Measurements from ENCODE around the gene WNK1. TPM values are rescaled to one million over a fixed set of nuclear protein-coding genes. Genes with fewer than 3 reads are reported as not detected.

The WNK1 gene
- total RNA-seq, 4 donors from 2014 or later: 153 to 220 (median 178) TPM

DNA sequence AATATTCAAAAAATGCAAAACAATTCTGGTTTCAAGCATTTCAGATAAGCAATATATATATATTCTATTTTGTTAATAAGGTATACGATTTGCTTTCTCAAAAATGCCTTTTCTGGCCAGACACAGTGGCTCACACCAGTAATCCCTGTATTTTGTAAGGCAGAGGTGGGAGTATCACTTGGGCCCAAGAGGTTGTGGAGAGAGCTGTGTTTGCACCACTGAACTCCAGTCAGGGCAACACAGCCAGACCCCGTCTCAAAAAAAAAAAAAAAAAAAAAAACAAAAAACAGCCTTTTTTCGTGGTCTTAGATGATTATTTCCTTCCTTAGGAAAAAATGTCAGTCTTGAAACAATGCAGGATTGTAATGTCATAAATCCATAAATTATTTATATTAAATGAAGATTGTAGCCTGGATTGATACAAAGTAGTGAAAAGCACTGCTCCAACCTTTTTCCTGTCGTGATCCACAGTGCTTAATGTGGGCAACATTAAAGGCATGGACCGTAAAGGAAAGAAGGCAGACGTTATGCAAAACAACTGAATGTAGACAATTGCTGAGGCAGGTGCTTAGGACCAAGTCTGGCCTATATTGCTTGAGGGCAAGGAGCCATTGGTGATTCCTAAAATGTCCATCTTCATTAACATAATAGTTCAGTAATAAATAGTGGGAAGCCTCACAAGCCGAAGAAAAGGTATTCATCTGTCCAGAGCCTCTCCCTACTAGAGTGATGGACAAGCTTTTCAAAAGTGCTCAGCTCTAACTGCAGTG, 160.3 kb downstream of the WNK1 start:
- H3K36me3 ChIP-seq: peaks cover 0 to 95% (median 17%) of the 10 kb centered on the region in 3 donors
- H3K27ac ChIP-seq: no peak overlapping the region
- no peaks in the 10 kb centered on the region for H3K9me3 ChIP-seq
- TF ChIP-seq EP300 (IDR thresholded peaks at IDR 0.05) (no peak), POLR2A (IDR thresholded peaks at IDR 0.05) (no peak)
- TF ChIP-seq, protein P1, sequence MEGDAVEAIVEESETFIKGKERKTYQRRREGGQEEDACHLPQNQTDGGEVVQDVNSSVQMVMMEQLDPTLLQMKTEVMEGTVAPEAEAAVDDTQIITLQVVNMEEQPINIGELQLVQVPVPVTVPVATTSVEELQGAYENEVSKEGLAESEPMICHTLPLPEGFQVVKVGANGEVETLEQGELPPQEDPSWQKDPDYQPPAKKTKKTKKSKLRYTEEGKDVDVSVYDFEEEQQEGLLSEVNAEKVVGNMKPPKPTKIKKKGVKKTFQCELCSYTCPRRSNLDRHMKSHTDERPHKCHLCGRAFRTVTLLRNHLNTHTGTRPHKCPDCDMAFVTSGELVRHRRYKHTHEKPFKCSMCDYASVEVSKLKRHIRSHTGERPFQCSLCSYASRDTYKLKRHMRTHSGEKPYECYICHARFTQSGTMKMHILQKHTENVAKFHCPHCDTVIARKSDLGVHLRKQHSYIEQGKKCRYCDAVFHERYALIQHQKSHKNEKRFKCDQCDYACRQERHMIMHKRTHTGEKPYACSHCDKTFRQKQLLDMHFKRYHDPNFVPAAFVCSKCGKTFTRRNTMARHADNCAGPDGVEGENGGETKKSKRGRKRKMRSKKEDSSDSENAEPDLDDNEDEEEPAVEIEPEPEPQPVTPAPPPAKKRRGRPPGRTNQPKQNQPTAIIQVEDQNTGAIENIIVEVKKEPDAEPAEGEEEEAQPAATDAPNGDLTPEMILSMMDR (IDR thresholded peaks at IDR 0.05): no peak
- 67 to 70% methylated on average over 7 of the region's 7 CpGs for WGBS, 2 donors
- no peaks in the 10 kb centered on the region for H3K4me1 ChIP-seq
- DNase-seq (ENCODE audit: low spot score in 2 of 2): no peak
- no peak overlapping the region for H3K4me3 ChIP-seq
- H3K27me3 ChIP-seq: no peaks in the 10 kb centered on the region

- H3K4me3 ChIP-seq: no peak overlapping the region
- TF ChIP-seq, protein P1 (IDR thresholded peaks at IDR 0.05): no peak
- TF ChIP-seq EP300 (IDR thresholded peaks at IDR 0.05): no peak
- no peak for TF ChIP-seq POLR2A (IDR thresholded peaks at IDR 0.05)
- no peaks in the 10 kb centered on the region for H3K9me3 ChIP-seq
- H3K4me1 ChIP-seq: no peaks in the 10 kb centered on the region
- WGBS, 2 donors: 74 to 76% methylated on average over 15 of the region's 15 CpGs
- DNase-seq (ENCODE audit: low spot score in 2 of 2): no peak
- H3K27me3 ChIP-seq: no peaks in the 10 kb centered on the region
- H3K36me3 ChIP-seq: peaks cover 0 to 95% (median 8%) of the 10 kb centered on the region in 3 donors
- no peak overlapping the region for H3K27ac ChIP-seq
Observed at GRCh38 chr12:913919-914698, 161.7 kb downstream of the WNK1 start.

- Histone ChIP-seq H3K27ac (no peak overlapping the region), H3K4me3 (no peak overlapping the region), H3K9me3 (no peaks in the 10 kb centered on the region), H3K27me3 (no peaks in the 10 kb centered on the region), H3K4me1 (no peaks in the 10 kb centered on the region), H3K36me3 (peaks cover 0 to 96% (median 8%) of the 10 kb centered on the region in 3 donors)
- TF ChIP-seq EP300 (IDR thresholded peaks at IDR 0.05) (no peak), POLR2A (IDR thresholded peaks at IDR 0.05) (no peak)
- TF ChIP-seq, protein P1 (IDR thresholded peaks at IDR 0.05): no peak
- WGBS, 2 donors: 53 to 63% methylated on average over 5 of the region's 5 CpGs
- no peak for DNase-seq (ENCODE audit: low spot score in 2 of 2)
Observed at GRCh38 chr12:915090-915489, 162.7 kb downstream of the WNK1 start.

DNA sequence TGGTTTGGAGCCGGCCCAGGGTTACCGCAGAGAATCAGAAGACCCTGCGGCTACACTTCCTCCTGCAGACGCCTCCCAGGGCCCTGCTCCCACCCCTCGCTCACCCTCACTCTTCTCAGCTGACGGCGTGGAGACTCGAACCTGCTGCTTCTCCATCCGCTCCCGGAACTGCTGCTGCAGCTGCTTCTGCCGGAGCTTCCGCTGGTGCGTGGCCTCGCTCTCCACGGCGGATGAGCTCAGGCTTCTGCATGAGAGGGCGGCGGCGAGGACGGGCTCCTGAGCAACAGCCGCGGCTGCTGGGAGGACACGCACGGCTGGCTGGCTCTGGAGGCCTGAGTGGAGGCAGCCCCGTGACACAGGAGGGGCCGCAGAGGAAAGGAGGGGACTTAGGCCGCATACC, 163.9 kb downstream of the WNK1 start:
- H3K36me3 ChIP-seq: peaks cover 0 to 96% (median 8%) of the 10 kb centered on the region in 3 donors
- H3K27me3 ChIP-seq: no peaks in the 10 kb centered on the region
- no peak for DNase-seq (ENCODE audit: low spot score in 2 of 2)
- H3K27ac ChIP-seq: no peak overlapping the region
- WGBS, 2 donors: 88 to 95% methylated on average over 27 of the region's 27 CpGs
- H3K9me3 ChIP-seq: no peaks in the 10 kb centered on the region
- no peaks in the 10 kb centered on the region for H3K4me1 ChIP-seq
- H3K4me3 ChIP-seq: no peak overlapping the region
- TF ChIP-seq EP300 (IDR thresholded peaks at IDR 0.05) (no peak), POLR2A (IDR thresholded peaks at IDR 0.05) (no peak)
- TF ChIP-seq, protein P1 (IDR thresholded peaks at IDR 0.05): no peak
